ENCODE measurements around the gene MED23.

DNA sequence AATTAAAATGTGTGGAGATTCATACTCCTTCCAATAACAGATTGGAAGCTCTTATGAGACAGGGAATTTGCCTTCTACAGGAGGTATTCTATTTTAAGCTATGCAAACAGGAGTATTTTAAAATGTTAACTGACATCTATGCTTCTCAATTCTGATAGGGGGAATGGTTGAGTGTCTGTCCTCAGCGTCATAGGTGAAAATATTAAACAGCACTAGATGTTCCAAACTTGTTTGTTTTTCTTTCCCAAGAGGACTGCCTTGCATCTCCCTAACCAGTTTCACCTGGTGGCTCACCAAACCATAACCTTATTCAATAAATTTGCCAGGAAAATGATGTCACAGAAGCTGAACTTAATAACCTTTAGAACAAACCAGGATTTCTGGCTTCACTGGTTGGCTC is 79.6 kb downstream of the MED23 start:
- TF ChIP-seq CTCF (IDR thresholded peaks at IDR 0.05; ENCODE audit: insufficient read depth, low read depth, low read length) (no peak), EZH2 (IDR thresholded peaks at IDR 0.05; ENCODE audit: insufficient read depth, low read length) (no peak)

Data from astrocyte (in vitro differentiated cells and primary cell).